Measurements from ENCODE around the gene GSTA1.
"Not testable (repeated sequence)": the region's sequence is repeated elsewhere in the genome, so short reads cannot be mapped to it uniquely, and the experiment has no call there.

Gene GSTA1

DNA sequence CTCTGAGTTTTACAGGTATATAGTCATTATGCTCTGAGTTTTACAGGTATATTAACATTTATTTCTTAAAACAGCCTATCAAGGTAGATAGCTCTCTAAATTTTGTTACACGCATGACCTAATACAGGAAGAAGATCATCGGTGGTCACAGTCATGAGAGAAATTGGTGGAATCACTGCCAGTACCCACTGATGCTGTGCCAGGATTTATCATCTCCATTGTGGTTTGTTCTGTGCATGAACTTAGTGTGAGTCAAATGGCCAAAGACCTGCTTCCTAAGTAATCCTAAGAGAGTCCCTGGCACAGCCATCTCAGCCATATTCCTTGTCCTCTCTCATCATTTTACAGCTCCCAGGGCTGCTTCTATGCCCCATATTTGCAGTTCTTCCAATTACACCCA lies 50.5 kb downstream of the GSTA1 start:
- not testable (repeated sequence) for DNase-seq

- DNase-seq: no peak
Measured at GRCh38 chr6:52752310-52752709, 51.3 kb downstream of the GSTA1 start.

DNA sequence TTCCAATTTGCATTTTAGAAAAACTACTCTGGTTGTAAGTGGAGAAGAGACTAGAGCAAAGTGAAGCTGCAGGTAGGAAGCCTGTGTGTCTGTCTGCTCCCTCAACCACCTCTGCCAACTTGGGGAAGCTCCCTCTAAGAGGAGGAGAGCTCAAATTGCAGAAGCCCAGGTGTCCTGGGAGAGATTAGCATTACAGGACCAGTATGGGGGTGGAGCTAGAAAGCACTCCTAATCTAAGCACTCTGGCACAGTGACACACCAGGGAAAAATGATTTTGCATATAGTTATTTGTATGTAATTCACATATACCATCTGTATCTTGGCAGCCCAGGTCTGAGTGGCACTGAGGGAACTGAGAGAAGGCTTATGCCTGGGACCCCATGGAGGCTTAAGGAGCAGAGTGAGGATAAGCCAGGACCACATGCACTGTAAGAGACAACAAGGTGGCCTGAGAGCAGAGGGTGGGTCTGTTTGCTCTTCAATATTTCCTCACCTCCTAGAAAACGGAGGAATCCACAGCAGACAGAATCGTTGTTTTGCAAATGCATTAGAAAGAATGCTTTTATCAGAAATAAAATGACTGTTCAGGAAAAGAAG lies 54.0 kb downstream of the GSTA1 start:
- DNase-seq: no peak

- not testable (repeated sequence) for DNase-seq
Measured at GRCh38 chr6:52747301-52747700, 56.3 kb downstream of the GSTA1 start.

DNA sequence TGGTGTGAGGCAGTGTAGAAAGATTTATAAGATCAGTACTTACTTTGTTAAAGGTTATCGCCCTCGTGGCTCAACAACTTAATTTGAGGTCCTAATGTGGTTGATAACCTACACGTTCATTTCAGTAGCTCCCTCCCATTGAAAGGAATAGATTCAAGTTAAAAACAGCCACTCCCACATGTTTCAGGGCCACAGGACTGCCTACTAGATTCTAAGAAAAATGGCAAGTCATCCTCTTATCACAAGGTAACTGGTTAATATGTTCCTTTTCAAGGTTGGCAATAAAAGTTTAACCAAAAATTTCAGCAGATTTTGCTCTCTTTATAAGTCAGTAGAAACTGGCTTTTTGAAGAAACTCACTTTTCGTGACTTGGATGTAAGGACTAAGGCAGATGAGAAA lies 57.4 kb downstream of the GSTA1 start:
- no peak for DNase-seq

DNA sequence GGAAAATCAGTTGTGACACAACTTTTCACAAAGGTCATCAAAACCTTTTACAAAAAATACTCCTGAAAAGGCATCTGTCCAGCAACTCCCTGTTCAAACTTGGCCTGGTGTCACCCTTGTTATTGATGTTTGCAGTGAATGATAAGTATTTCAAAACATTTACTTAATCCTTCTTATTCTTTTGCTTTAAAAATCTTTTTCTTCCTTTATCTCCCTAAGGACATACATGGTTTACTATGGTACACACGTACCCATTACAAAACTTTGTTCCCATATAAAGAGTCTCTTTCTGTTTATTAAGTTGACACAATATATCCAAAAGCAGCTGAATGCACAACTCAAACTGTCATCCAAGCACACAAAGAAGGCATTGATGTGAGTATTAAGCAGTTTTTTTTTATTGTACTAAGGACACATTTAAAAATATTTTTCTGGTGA lies 57.8 kb downstream of the GSTA1 start:
- no peak for DNase-seq

DNA sequence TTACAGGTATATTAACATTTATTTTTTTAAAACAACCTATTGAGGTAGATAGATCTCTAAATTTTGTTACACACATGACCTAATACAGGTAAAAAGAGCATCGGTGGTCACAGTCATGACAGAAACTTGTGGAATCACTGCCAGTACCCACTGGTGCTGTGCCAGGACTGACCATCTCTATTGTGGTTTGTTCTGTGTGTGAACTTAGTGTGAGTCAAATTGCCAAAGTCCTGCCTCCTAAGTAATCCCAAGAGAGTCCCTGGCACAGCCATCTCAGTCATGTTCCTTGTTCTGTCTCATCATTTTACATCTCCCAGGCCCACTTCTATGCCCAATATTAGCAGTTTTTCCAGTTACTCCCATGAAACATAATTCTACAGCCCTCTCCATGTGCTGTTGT lies 61.7 kb downstream of the GSTA1 start:
- DNase-seq: no peak

Data from COR-L47 (cell line).